ENCODE data around the gene ZNF503. TPM values are rescaled to one million over a fixed set of nuclear protein-coding genes. Genes with fewer than 3 reads are reported as not detected.

The ZNF503 gene
- total RNA-seq, 1 donor = 29.8 TPM

- TF ChIP-seq CTCF (IDR thresholded peaks at IDR 0.05; ENCODE audit: insufficient read depth, low read length) = no peak
- peak overlapping the region; percentile 78 for H3K4me3 ChIP-seq (ENCODE audit: low read depth, low read length)
- no peak for DNase-seq (ENCODE audit: low read depth)
These were observed 5.7 kb upstream of the ZNF503 start for GRCh38 chr10:75407224-75407712.

GRCh38 chr10:75406462-75407223 is 5.1 kb upstream of the ZNF503 start:
- H3K4me3 ChIP-seq (ENCODE audit: low read depth, low read length) = no peak overlapping the region
- DNase-seq (ENCODE audit: low read depth) = no peak
- no peak for TF ChIP-seq CTCF (IDR thresholded peaks at IDR 0.05; ENCODE audit: insufficient read depth, low read length)

- H3K4me3 ChIP-seq (ENCODE audit: low read depth, low read length) = no peak overlapping the region
- no peak for TF ChIP-seq CTCF (IDR thresholded peaks at IDR 0.05; ENCODE audit: insufficient read depth, low read length)
- DNase-seq (ENCODE audit: low read depth) = peak; percentile 27
These were observed 4.3 kb upstream of the ZNF503 start for GRCh38 chr10:75405598-75406461.

- DNase-seq (ENCODE audit: low read depth) = peak; percentile 25
- H3K4me3 ChIP-seq (ENCODE audit: low read depth, low read length) = peak overlapping the region; percentile 99
- TF ChIP-seq CTCF (IDR thresholded peaks at IDR 0.05; ENCODE audit: insufficient read depth, low read length) = no peak
These were observed 3.4 kb upstream of the ZNF503 start for GRCh38 chr10:75404815-75405597.

GRCh38 chr10:75403939-75404814 is 2.6 kb upstream of the ZNF503 start:
- peak; percentile 22 for DNase-seq (ENCODE audit: low read depth)
- peak overlapping the region; percentile 99 for H3K4me3 ChIP-seq (ENCODE audit: low read depth, low read length)
- TF ChIP-seq CTCF (IDR thresholded peaks at IDR 0.05; ENCODE audit: insufficient read depth, low read length) = no peak
